ENCODE measurements around the gene MTM1.

GRCh38 chrX:150690126-150690525 lies 121.7 kb downstream of the MTM1 start:
- TF ChIP-seq EZH2 (IDR thresholded peaks at IDR 0.05; ENCODE audit: insufficient read depth, poor library complexity, severe bottlenecking) (no peak), EZH2phosphoT487 (IDR thresholded peaks at IDR 0.05; ENCODE audit: insufficient read depth, low read depth) (no peak)

Measured in GM23248 (cell line).